ENCODE results near the gene MRPL17.

- no peak for TF ChIP-seq CTCF (IDR thresholded peaks at IDR 0.05)
- TF ChIP-seq POLR2A (IDR thresholded peaks at IDR 0.05) = no peak
Observed at GRCh38 chr11:6664551-6664950, 18.6 kb downstream of the MRPL17 start.
